HUES64 (cell line): ENCODE results near the gene LSM14B.

Experiments
- H3K27ac ChIP-seq: 2 replicates; pipeline ENCODE4 v1.7.0; 2013; ENCODE audit warnings: low read depth, low read length, inconsistent platforms
- H3K27me3 ChIP-seq: 2 replicates; pipeline ENCODE4 v1.6.1; 2013; ENCODE audit warnings: mild to moderate bottlenecking, low read length; ENCODE audit not compliant: insufficient read depth
- H3K36me3 ChIP-seq: 2 replicates; pipeline ENCODE4 v1.6.1; 2013; ENCODE audit warnings: mild to moderate bottlenecking, low read length; ENCODE audit not compliant: insufficient read depth
- H3K4me1 ChIP-seq: 2 replicates; pipeline ENCODE4 v1.6.1; 2013; ENCODE audit warnings: mild to moderate bottlenecking, low read length, moderate library complexity; ENCODE audit not compliant: insufficient read depth
- H3K4me3 ChIP-seq: 2 replicates; pipeline ENCODE4 v1.5.1; 2013; ENCODE audit warnings: mild to moderate bottlenecking, low read length, moderate library complexity
- H3K9ac ChIP-seq: 2 replicates; pipeline ENCODE4 v1.6.1; 2013; ENCODE audit warnings: mild to moderate bottlenecking, low read depth, low read length
- H3K9me3 ChIP-seq: 2 replicates; pipeline ENCODE4 v1.6.1; 2013; ENCODE audit warnings: low read depth, low read length; ENCODE audit not compliant: insufficient read depth
- WGBS: fragments of 150-250, 120-280 bp; methylation state at CpG from one replicate; pipeline ENCODE4 v1.1.7; 2013; ENCODE audit warnings: missing lambda C conversion rate; 5-methylcytosine and 5-hydroxymethylcytosine counted together

LSM14B gene

GRCh38 chr20:62149532-62150309 lies 27.4 kb downstream of the LSM14B start:
- peaks cover 9% of the 10 kb centered on the region for H3K4me1 ChIP-seq
- H3K9ac ChIP-seq = no peak overlapping the region
- H3K27ac ChIP-seq = no peak overlapping the region
- H3K4me3 ChIP-seq = no peak overlapping the region
- H3K9me3 ChIP-seq = no peaks in the 10 kb centered on the region
- H3K27me3 ChIP-seq = no peaks in the 10 kb centered on the region
- peaks cover 21% of the 10 kb centered on the region for H3K36me3 ChIP-seq
- 80% methylated on average over 24 of the region's 24 CpGs for WGBS

GRCh38 chr20:62150310-62150575 lies 28.0 kb downstream of the LSM14B start:
- Histone ChIP-seq H3K9me3 (no peaks in the 10 kb centered on the region), H3K9ac (no peak overlapping the region), H3K4me3 (no peak overlapping the region), H3K27me3 (no peaks in the 10 kb centered on the region), H3K27ac (no peak overlapping the region), H3K4me1 (peaks cover 12% of the 10 kb centered on the region), H3K36me3 (peaks cover 21% of the 10 kb centered on the region)
- 95% methylated on average over 11 of the region's 11 CpGs for WGBS

GRCh38 chr20:62151225-62151624 lies 28.9 kb downstream of the LSM14B start:
- Histone ChIP-seq H3K9ac (no peak overlapping the region), H3K9me3 (no peaks in the 10 kb centered on the region), H3K4me3 (no peak overlapping the region), H3K4me1 (peaks cover 22% of the 10 kb centered on the region), H3K27ac (no peak overlapping the region), H3K36me3 (peaks cover 14% of the 10 kb centered on the region), H3K27me3 (no peaks in the 10 kb centered on the region)
- WGBS = 95% methylated on average over 11 of the region's 11 CpGs

- Histone ChIP-seq H3K9me3 (no peaks in the 10 kb centered on the region), H3K27ac (no peak overlapping the region), H3K36me3 (peaks cover 13% of the 10 kb centered on the region), H3K4me3 (no peak overlapping the region), H3K4me1 (peaks cover 28% of the 10 kb centered on the region), H3K9ac (no peak overlapping the region), H3K27me3 (no peaks in the 10 kb centered on the region)
- 91% methylated on average over 23 of the region's 23 CpGs for whole genome bisulfite sequencing
Measured at GRCh38 chr20:62151835-62152364, 29.6 kb downstream of the LSM14B start.

- Histone ChIP-seq H3K9me3 (no peaks in the 10 kb centered on the region), H3K27ac (0 out of 2 replicates have a peak overlapping the region, but pooled peaks have one; percentile 30), H3K9ac (peak overlapping the region; percentile 25; the same call in 1 of the 2 replicates), H3K4me3 (no peak overlapping the region), H3K4me1 (peaks cover 22% of the 10 kb centered on the region), H3K36me3 (peaks cover 32% of the 10 kb centered on the region), H3K27me3 (no peaks in the 10 kb centered on the region)
- 75% methylated on average over 29 of the region's 29 CpGs for WGBS
Measured at GRCh38 chr20:62155428-62156253, 33.4 kb downstream of the LSM14B start.

GRCh38 chr20:62156254-62156556 lies 33.9 kb downstream of the LSM14B start:
- WGBS = 81% methylated on average over 3 of the region's 3 CpGs
- Histone ChIP-seq H3K9me3 (no peaks in the 10 kb centered on the region), H3K9ac (no peak overlapping the region), H3K36me3 (peaks cover 37% of the 10 kb centered on the region), H3K27ac (0 out of 2 replicates have a peak overlapping the region, but pooled peaks have one; percentile 30), H3K4me1 (peaks cover 22% of the 10 kb centered on the region), H3K4me3 (no peak overlapping the region), H3K27me3 (no peaks in the 10 kb centered on the region)

GRCh38 chr20:62156592-62157386 lies 34.5 kb downstream of the LSM14B start:
- no peaks in the 10 kb centered on the region for H3K9me3 ChIP-seq
- WGBS = 58% methylated on average over 24 of the region's 24 CpGs
- H3K27ac ChIP-seq = no peak overlapping the region
- H3K27me3 ChIP-seq = no peaks in the 10 kb centered on the region
- H3K4me3 ChIP-seq = no peak overlapping the region
- H3K36me3 ChIP-seq = peaks cover 42% of the 10 kb centered on the region
- H3K4me1 ChIP-seq = peaks cover 22% of the 10 kb centered on the region
- no peak overlapping the region for H3K9ac ChIP-seq

GRCh38 chr20:62157387-62158087 lies 35.3 kb downstream of the LSM14B start:
- Histone ChIP-seq H3K36me3 (peaks cover 43% of the 10 kb centered on the region), H3K9ac (no peak overlapping the region; the same call in 1 of the 2 replicates), H3K27me3 (no peaks in the 10 kb centered on the region), H3K27ac (no peak overlapping the region), H3K4me3 (no peak overlapping the region), H3K9me3 (no peaks in the 10 kb centered on the region), H3K4me1 (peaks cover 22% of the 10 kb centered on the region)
- WGBS = 95% methylated on average over 25 of the region's 25 CpGs

- 95% methylated on average over 12 of the region's 12 CpGs for WGBS
- no peak overlapping the region for H3K27ac ChIP-seq
- peaks cover 22% of the 10 kb centered on the region for H3K4me1 ChIP-seq
- H3K9ac ChIP-seq = no peak overlapping the region
- H3K4me3 ChIP-seq = no peak overlapping the region
- peaks cover 46% of the 10 kb centered on the region for H3K36me3 ChIP-seq
- no peaks in the 10 kb centered on the region for H3K27me3 ChIP-seq
- H3K9me3 ChIP-seq = no peaks in the 10 kb centered on the region
Measured at GRCh38 chr20:62158088-62158400, 35.8 kb downstream of the LSM14B start.

GRCh38 chr20:62158541-62158940 lies 36.3 kb downstream of the LSM14B start:
- Histone ChIP-seq H3K27me3 (no peaks in the 10 kb centered on the region), H3K4me1 (peaks cover 22% of the 10 kb centered on the region), H3K4me3 (no peak overlapping the region), H3K9ac (no peak overlapping the region), H3K27ac (no peak overlapping the region), H3K36me3 (peaks cover 50% of the 10 kb centered on the region), H3K9me3 (no peaks in the 10 kb centered on the region)
- WGBS = 96% methylated on average over 22 of the region's 22 CpGs
